Measurements from ENCODE around the gene OSBPL5. TPM values are rescaled to one million over a fixed set of nuclear protein-coding genes. Genes with fewer than 3 reads are reported as not detected.
A peak's percentile ranks its signal among the peaks of the same experiment; 100 is the strongest.
"Not testable (repeated sequence)": the region's sequence is repeated elsewhere in the genome, so short reads cannot be mapped to it uniquely, and the experiment has no call there.

Gene OSBPL5
- total and polyA plus RNA-seq, 9 of the 15 experiments (the other 6 are each of a cell fraction or from before 2014, with no cell fraction given): 0.06 to 14.8 (median 3.2) TPM

DNA sequence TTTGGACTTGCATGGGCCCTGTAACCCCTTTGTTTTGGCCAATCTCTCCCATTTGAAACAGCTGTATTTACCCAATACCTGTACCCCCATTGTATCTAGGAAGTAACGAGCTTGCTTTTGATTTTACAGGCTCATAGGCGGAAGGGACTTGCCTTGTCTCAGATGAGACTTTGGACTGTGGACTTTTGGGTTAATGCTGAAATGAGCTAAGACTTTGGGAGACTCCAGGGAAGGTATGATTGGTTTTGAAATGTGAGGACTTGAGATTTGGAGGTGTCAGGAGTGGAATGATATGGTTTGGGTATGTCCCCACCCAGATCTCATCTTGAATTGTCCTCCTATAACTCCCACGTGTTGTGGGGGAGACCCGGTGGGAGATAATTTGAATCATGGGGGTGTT, 101.7 kb downstream of the OSBPL5 start:
- H3K9me3 ChIP-seq (replicated peaks; ENCODE audit: control insufficient read depth, insufficient read depth, low read depth, low read length); H3K9me1 ChIP-seq (ENCODE audit: control insufficient read depth, insufficient read depth, low read length); ATAC-seq; FAIRE-seq; H3K27ac ChIP-seq (ENCODE audit: extremely low read depth, low read depth, low read length); H3K27me3 ChIP-seq (ENCODE audit: control insufficient read depth in 2 of 2, insufficient read depth in 2 of 2, low read length in 2 of 2); H3K9ac ChIP-seq (ENCODE audit: insufficient read depth in 1 of 2, low read depth in 2 of 2, low read length in 2 of 2); DNase-seq (ENCODE audit: extremely low read depth in 1 of 4, low spot score in 3 of 4); H3K4me2 ChIP-seq (ENCODE audit: insufficient read depth, low read length); H3K79me2 ChIP-seq (ENCODE audit: control insufficient read depth, insufficient read depth, low read length); CTCF ChIA-PET (ENCODE audit: low intra/inter-chr PET ratio); intact Hi-C loops (cut with micrococcal nuclease); BruUV-seq (replicated peaks); H4K20me1 ChIP-seq (replicated peaks; ENCODE audit: control insufficient read depth, insufficient read depth, low read length); in situ Hi-C loops (cut with MboI); POLR2A ChIA-PET; H3K36me3 ChIP-seq (ENCODE audit: control insufficient read depth, insufficient read depth, low read length); H2AFZ ChIP-seq (ENCODE audit: low read depth, low read length); H3K4me3 ChIP-seq: not testable (repeated sequence)
- 38% methylated on average over 4 of the region's 4 CpGs for WGBS (ENCODE audit: insufficient coverage, low coverage, missing lambda C conversion rate)
- peaks cover 10 to 13% of the 10 kb centered on the region in 2 experiments; a peak in 4 of 5 replicates for H3K4me1 ChIP-seq (replicated peaks in 1 of 2; ENCODE audit: control insufficient read depth in 2 of 2, insufficient read depth in 2 of 2, low read length in 2 of 2)

GRCh38 chr11:3060436-3061025, 104.6 kb downstream of the OSBPL5 start:
- BruUV-seq (replicated peaks): no TSS peak
- Histone ChIP-seq H3K9me3 (replicated peaks; ENCODE audit: control insufficient read depth, insufficient read depth, low read depth, low read length) (no peaks in the 10 kb centered on the region; the same call in 1 of the 2 replicates), H3K4me1 (replicated peaks in 1 of 2; ENCODE audit: control insufficient read depth in 2 of 2, insufficient read depth in 2 of 2, low read length in 2 of 2) (peaks cover 23 to 34% of the 10 kb centered on the region in 2 experiments), H3K9ac (ENCODE audit: insufficient read depth in 1 of 2, low read depth in 2 of 2, low read length in 2 of 2) (peak overlapping the region in 1 of 2 experiments; percentile 11; a peak in 2 of 4 replicates), H3K9me1 (ENCODE audit: control insufficient read depth, insufficient read depth, low read length) (peaks cover 4% of the 10 kb centered on the region), H4K20me1 (replicated peaks; ENCODE audit: control insufficient read depth, insufficient read depth, low read length) (0 out of 2 replicates have a peak, but pooled peaks cover 12% of the 10 kb centered on the region), H3K36me3 (ENCODE audit: control insufficient read depth, insufficient read depth, low read length) (peaks cover 5% of the 10 kb centered on the region; the same call in 2 of the 3 replicates), H3K27me3 (ENCODE audit: control insufficient read depth in 2 of 2, insufficient read depth in 2 of 2, low read length in 2 of 2) (no peaks in the 10 kb centered on the region), H3K4me3 (no peak overlapping the region), H3K4me2 (ENCODE audit: insufficient read depth, low read length) (no peak overlapping the region), H3K27ac (ENCODE audit: extremely low read depth, low read depth, low read length) (no peak overlapping the region), H3K79me2 (ENCODE audit: control insufficient read depth, insufficient read depth, low read length) (peaks cover 24% of the 10 kb centered on the region), H2AFZ (ENCODE audit: low read depth, low read length) (no peak overlapping the region)
- DNase-seq (ENCODE audit: extremely low read depth in 1 of 4, low spot score in 3 of 4) (no peak), ATAC-seq (no peak), FAIRE-seq (no peak)
- WGBS (ENCODE audit: insufficient coverage, low coverage, missing lambda C conversion rate): 79% methylated on average over 11 of the region's 11 CpGs
- in situ Hi-C loops (cut with MboI): no loop called here
- ChIA-PET CTCF (ENCODE audit: low intra/inter-chr PET ratio) (no interaction called here), POLR2A (interaction anchor here (0.5 to 1.7 kb wide), 3 partner anchors 10 to 31 kb away, joined by 3 to 4 read pairs (median 3); no protein-coding TSS in a partner anchor)
- intact Hi-C loops (cut with micrococcal nuclease): no loop called here
- TF ChIP-seq LCOR (CRISPR knock-in tag; IDR thresholded peaks at IDR 0.05): no peak
- TF ChIP-seq XRCC5 (IDR thresholded peaks at IDR 0.05; ENCODE audit: low read depth, low read length): no peak
- no peak for TF ChIP-seq U2AF1 (optimal IDR thresholded peaks at IDR 0.05; ENCODE audit: low read depth, low read length)
- TF ChIP-seq ZMIZ1 (IDR thresholded peaks at IDR 0.05; ENCODE audit: low read depth in 2 of 2, low read length in 2 of 2): no peak
- TF ChIP-seq NONO (IDR thresholded peaks at IDR 0.05; ENCODE audit: low read depth in 2 of 2, low read length in 1 of 2): no peak
- no peak for TF ChIP-seq FOXJ2 (tag; IDR thresholded peaks at IDR 0.05)
- TF ChIP-seq ZNF175 (CRISPR knock-in tag; IDR thresholded peaks at IDR 0.05; ENCODE audit: low read depth): no peak
- TF ChIP-seq PTTG1 (tag; IDR thresholded peaks at IDR 0.05; ENCODE audit: low read depth): no peak
- no peak for TF ChIP-seq ZSCAN32 (CRISPR knock-in tag; IDR thresholded peaks at IDR 0.05)
- no peak for TF ChIP-seq ZNF431 (CRISPR knock-in tag; IDR thresholded peaks at IDR 0.05)
- TF ChIP-seq TEAD2 (tag; IDR thresholded peaks at IDR 0.05): no peak
- TF ChIP-seq SP2 (IDR thresholded peaks at IDR 0.05; ENCODE audit: extremely low read depth, low read depth, low read length, poor library complexity, severe bottlenecking): no peak
